ENCODE measurements around the gene KY. TPM values are rescaled to one million over a fixed set of nuclear protein-coding genes. Genes with fewer than 3 reads are reported as not detected.

KY gene
- total and polyA plus RNA-seq, 9 of the 15 experiments (the other 6 are each of a cell fraction or from before 2014, with no cell fraction given), result not detected

GRCh38 chr3:134606033-134607025 is 44.5 kb downstream of the KY start:
- TF ChIP-seq SAFB (IDR thresholded peaks at IDR 0.05; ENCODE audit: borderline replicate concordance, low read depth, low read length), result no peak
- TF ChIP-seq, protein P1, sequence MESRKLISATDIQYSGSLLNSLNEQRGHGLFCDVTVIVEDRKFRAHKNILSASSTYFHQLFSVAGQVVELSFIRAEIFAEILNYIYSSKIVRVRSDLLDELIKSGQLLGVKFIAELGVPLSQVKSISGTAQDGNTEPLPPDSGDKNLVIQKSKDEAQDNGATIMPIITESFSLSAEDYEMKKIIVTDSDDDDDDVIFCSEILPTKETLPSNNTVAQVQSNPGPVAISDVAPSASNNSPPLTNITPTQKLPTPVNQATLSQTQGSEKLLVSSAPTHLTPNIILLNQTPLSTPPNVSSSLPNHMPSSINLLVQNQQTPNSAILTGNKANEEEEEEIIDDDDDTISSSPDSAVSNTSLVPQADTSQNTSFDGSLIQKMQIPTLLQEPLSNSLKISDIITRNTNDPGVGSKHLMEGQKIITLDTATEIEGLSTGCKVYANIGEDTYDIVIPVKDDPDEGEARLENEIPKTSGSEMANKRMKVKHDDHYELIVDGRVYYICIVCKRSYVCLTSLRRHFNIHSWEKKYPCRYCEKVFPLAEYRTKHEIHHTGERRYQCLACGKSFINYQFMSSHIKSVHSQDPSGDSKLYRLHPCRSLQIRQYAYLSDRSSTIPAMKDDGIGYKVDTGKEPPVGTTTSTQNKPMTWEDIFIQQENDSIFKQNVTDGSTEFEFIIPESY (CRISPR knock-in tag; IDR thresholded peaks at IDR 0.05), result no peak
- TF ChIP-seq, protein P2, sequence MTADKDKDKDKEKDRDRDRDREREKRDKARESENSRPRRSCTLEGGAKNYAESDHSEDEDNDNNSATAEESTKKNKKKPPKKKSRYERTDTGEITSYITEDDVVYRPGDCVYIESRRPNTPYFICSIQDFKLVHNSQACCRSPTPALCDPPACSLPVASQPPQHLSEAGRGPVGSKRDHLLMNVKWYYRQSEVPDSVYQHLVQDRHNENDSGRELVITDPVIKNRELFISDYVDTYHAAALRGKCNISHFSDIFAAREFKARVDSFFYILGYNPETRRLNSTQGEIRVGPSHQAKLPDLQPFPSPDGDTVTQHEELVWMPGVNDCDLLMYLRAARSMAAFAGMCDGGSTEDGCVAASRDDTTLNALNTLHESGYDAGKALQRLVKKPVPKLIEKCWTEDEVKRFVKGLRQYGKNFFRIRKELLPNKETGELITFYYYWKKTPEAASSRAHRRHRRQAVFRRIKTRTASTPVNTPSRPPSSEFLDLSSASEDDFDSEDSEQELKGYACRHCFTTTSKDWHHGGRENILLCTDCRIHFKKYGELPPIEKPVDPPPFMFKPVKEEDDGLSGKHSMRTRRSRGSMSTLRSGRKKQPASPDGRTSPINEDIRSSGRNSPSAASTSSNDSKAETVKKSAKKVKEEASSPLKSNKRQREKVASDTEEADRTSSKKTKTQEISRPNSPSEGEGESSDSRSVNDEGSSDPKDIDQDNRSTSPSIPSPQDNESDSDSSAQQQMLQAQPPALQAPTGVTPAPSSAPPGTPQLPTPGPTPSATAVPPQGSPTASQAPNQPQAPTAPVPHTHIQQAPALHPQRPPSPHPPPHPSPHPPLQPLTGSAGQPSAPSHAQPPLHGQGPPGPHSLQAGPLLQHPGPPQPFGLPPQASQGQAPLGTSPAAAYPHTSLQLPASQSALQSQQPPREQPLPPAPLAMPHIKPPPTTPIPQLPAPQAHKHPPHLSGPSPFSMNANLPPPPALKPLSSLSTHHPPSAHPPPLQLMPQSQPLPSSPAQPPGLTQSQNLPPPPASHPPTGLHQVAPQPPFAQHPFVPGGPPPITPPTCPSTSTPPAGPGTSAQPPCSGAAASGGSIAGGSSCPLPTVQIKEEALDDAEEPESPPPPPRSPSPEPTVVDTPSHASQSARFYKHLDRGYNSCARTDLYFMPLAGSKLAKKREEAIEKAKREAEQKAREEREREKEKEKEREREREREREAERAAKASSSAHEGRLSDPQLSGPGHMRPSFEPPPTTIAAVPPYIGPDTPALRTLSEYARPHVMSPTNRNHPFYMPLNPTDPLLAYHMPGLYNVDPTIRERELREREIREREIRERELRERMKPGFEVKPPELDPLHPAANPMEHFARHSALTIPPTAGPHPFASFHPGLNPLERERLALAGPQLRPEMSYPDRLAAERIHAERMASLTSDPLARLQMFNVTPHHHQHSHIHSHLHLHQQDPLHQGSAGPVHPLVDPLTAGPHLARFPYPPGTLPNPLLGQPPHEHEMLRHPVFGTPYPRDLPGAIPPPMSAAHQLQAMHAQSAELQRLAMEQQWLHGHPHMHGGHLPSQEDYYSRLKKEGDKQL (CRISPR knock-in tag; IDR thresholded peaks at IDR 0.05; ENCODE audit: borderline replicate concordance), result no peak
- no peak for TF ChIP-seq TAF15 (IDR thresholded peaks at IDR 0.05; ENCODE audit: low read depth, low read length)
- TF ChIP-seq PHB (CRISPR knock-in tag; IDR thresholded peaks at IDR 0.05), result no peak
- no peak for TF ChIP-seq ETS2 (tag; IDR thresholded peaks at IDR 0.05; ENCODE audit: borderline replicate concordance, poor library complexity, severe bottlenecking)
- no peak for TF ChIP-seq PTTG1 (tag; IDR thresholded peaks at IDR 0.05; ENCODE audit: low read depth)
- TF ChIP-seq NFIC (IDR thresholded peaks at IDR 0.05), result peak; percentile 58
- TF ChIP-seq HDAC3 (IDR thresholded peaks at IDR 0.05; ENCODE audit: borderline replicate concordance, partially characterized antibody), result no peak
- CTCF ChIA-PET (ENCODE audit: low intra/inter-chr PET ratio), result no interaction called here
- in situ Hi-C loops (cut with MboI) (no loop called here), intact Hi-C loops (cut with micrococcal nuclease) (loop anchor here (10.0 kb wide), 2 partner anchors 478 to 1288 kb away; no protein-coding TSS in a partner anchor)
- no TSS peak for BruUV-seq (replicated peaks)
- no peaks in the 10 kb centered on the region for H3K9me1 ChIP-seq (ENCODE audit: control insufficient read depth, insufficient read depth, low read length)
- 0% methylated on average over 10 of the region's 12 CpGs for WGBS (ENCODE audit: insufficient coverage, low coverage, missing lambda C conversion rate)
- no peak overlapping the region for H2AFZ ChIP-seq (ENCODE audit: low read depth, low read length)
- H3K4me2 ChIP-seq (ENCODE audit: insufficient read depth, low read length), result no peak overlapping the region
- peaks cover 0 to 14% of the 10 kb centered on the region in 2 experiments; a peak in 2 of 5 replicates for H3K27me3 ChIP-seq (ENCODE audit: control insufficient read depth in 2 of 2, insufficient read depth in 2 of 2, low read length in 2 of 2)
- no peaks in the 10 kb centered on the region for H3K36me3 ChIP-seq (ENCODE audit: control insufficient read depth, insufficient read depth, low read length)
- H3K9me3 ChIP-seq (replicated peaks; ENCODE audit: control insufficient read depth, insufficient read depth, low read depth, low read length), result no peaks in the 10 kb centered on the region
- H3K27ac ChIP-seq (ENCODE audit: extremely low read depth, low read depth, low read length), result no peak overlapping the region
- DNase-seq (ENCODE audit: extremely low read depth in 1 of 4, low spot score in 3 of 4) (peak in 1 of 4 experiments; percentile 9), FAIRE-seq (no peak), ATAC-seq (no peak)
- no peaks in the 10 kb centered on the region for H3K79me2 ChIP-seq (ENCODE audit: control insufficient read depth, insufficient read depth, low read length)
- H3K4me3 ChIP-seq, result no peak overlapping the region
- H4K20me1 ChIP-seq (replicated peaks; ENCODE audit: control insufficient read depth, insufficient read depth, low read length), result no peaks in the 10 kb centered on the region
- no peak overlapping the region for H3K9ac ChIP-seq (ENCODE audit: insufficient read depth in 1 of 2, low read depth in 2 of 2, low read length in 2 of 2)
- no peaks in the 10 kb centered on the region for H3K4me1 ChIP-seq (replicated peaks in 1 of 2; ENCODE audit: control insufficient read depth in 2 of 2, insufficient read depth in 2 of 2, low read length in 2 of 2)
- POLR2A ChIA-PET, result no interaction called here

Measured in K562 (cell line).